ENCODE measurements around the gene CXCR4. TPM values are rescaled to one million over a fixed set of nuclear protein-coding genes. Genes with fewer than 3 reads are reported as not detected.

The CXCR4 gene
- total and polyA plus RNA-seq, 2 experiments from 2014 or later, result 2.1 TPM

- no peak overlapping the region for H3K4me3 ChIP-seq
- TF ChIP-seq CREB1 (CRISPR knock-in tag; IDR thresholded peaks at IDR 0.05; ENCODE audit: low read depth) (no peak), ETS1 (IDR thresholded peaks at IDR 0.05) (no peak), REST (IDR thresholded peaks at IDR 0.05; ENCODE audit: unreplicated experiment) (no peak), JUNB (IDR thresholded peaks at IDR 0.05; ENCODE audit: unreplicated experiment) (no peak), ZNF462 (CRISPR knock-in tag; IDR thresholded peaks at IDR 0.05) (no peak), CTCF (conservative IDR thresholded peaks at IDR 0.05; ENCODE audit: low read depth in 2 of 2) (no peak), ZNF114 (CRISPR knock-in tag; IDR thresholded peaks at IDR 0.05) (no peak)
- Mint-ChIP-seq H3K4me3 (no peak overlapping the region), H3K27me3 (ENCODE audit: insufficient read depth, low read depth, poor library complexity) (peaks cover 2% of the 10 kb centered on the region), H3K4me1 (peaks cover 2% of the 10 kb centered on the region; the same call in 2 of the 3 replicates), H3K27ac (no peak overlapping the region), H3K36me3 (ENCODE audit: low read depth) (no peaks in the 10 kb centered on the region), H3K9me3 (no peaks in the 10 kb centered on the region)
- ATAC-seq (no peak), DNase-seq (ENCODE audit: low spot score) (no peak)
- no peak overlapping the region for H3K4me2 ChIP-seq
- no peaks in the 10 kb centered on the region for H3K36me3 ChIP-seq (ENCODE audit: insufficient read depth)
- H3K27ac ChIP-seq (ENCODE audit: low read depth), result no peak overlapping the region
- no peaks in the 10 kb centered on the region for H3K27me3 ChIP-seq (ENCODE audit: insufficient read depth)
- H2AFZ ChIP-seq, result 0 out of 2 replicates have a peak overlapping the region, but pooled peaks have one; percentile 66
- no peaks in the 10 kb centered on the region for H3F3A ChIP-seq (replicated peaks; ENCODE audit: low read depth)
- H3K4me1 ChIP-seq (ENCODE audit: insufficient read depth), result no peaks in the 10 kb centered on the region; the same call in 1 of the 2 replicates
- no peaks in the 10 kb centered on the region for H3K79me2 ChIP-seq (replicated peaks; ENCODE audit: insufficient read depth)
- no peaks in the 10 kb centered on the region for H4K20me1 ChIP-seq (replicated peaks; ENCODE audit: insufficient read depth)
- H3K9me2 ChIP-seq (ENCODE audit: insufficient read depth), result peaks cover 5% of the 10 kb centered on the region; the same call in 1 of the 2 replicates
These were observed 10.6 kb downstream of the CXCR4 start for GRCh38 chr2:136107051-136108033.
